Measurements from ENCODE around the gene ISL2.

The ISL2 gene

DNA sequence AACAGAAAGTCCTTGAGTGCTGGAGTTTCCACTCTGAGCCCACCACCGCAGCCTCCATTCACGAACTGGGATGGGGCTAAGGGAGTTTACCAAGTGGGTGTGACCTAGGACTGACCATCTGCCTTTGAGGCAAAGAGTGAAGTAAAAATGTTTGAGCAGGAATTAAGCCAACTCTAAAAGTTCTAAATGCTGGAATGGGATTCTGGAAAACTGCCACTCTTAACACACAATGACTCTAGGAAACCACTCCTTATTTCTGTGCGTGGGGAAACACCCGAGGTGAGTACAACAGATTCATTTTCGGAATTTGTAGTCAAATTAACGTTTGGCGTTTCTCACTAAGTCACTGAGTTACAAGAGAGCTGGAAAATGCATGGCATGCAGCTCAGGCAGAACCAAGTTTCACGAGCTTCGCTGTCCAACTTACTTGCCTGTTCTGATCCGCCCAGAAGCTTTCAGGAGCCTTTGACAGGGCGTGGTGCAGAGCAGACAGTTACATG is 31.6 kb downstream of the ISL2 start:
- in situ Hi-C loops (cut with MboI; ENCODE audit: low sequenced_read_pairs): no loop called here

DNA sequence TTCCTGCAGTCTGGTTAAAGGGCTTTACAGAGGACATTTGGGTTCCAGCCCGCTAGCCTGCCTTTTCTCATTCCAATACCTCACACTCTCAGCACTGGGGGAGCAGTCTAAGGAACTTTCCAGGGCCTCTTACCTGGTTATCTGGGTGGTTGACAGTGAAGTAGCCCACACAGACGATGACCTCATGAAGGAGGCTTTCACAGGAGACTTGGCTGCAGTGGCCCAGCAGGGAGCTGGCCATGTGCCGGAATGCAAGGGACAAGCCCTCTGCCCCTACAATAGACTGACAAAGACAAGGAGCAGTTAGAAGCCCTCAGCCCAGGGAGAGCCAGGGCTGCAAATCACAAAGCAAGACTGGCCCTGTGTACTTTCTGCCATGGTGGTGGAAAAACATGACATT is 39.5 kb downstream of the ISL2 start:
- in situ Hi-C loops (cut with MboI; ENCODE audit: low sequenced_read_pairs): no loop called here

- in situ Hi-C loops (cut with MboI; ENCODE audit: low sequenced_read_pairs): no loop called here
Measured at GRCh38 chr15:76376816-76377215, 40.2 kb downstream of the ISL2 start.

DNA sequence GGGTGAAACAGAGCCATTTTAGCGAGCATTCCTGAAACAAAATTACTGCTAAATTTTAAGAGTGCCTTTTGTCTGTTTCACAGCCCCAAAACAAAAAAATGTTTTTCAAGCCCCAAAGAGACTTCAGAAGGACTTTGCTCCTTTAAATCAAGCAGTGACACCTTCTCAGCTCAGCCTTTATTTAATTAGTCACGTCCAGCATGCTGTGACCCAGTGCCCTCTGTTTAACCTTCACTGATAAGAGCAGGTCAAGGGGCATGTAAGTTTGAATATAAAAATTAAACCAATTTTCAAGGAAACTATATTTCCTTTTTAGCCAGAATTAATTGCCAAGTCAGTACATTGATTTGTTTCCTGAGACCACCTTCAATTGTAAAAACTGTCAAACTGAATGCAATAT is 40.6 kb downstream of the ISL2 start:
- in situ Hi-C loops (cut with MboI; ENCODE audit: low sequenced_read_pairs): no loop called here

DNA sequence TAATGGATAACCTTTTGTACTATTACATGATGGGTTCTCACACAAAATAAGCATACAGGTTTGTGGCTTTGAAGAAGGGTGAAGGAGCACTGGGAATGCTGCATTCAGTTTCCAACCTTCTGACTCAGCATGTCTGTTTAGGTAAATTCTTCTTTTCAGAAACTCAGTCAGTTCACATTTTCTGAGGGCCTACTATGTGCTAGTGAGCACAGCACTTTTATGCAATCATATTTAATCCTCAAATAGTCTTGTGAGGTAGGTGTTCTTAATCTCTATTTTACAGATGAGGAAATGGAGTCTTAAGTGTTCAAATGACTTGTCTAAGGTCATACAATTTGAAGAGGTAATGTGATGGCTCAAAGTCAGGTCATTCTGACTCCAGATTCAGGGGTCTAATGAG is 41.2 kb downstream of the ISL2 start:
- in situ Hi-C loops (cut with MboI; ENCODE audit: low sequenced_read_pairs): no loop called here

DNA sequence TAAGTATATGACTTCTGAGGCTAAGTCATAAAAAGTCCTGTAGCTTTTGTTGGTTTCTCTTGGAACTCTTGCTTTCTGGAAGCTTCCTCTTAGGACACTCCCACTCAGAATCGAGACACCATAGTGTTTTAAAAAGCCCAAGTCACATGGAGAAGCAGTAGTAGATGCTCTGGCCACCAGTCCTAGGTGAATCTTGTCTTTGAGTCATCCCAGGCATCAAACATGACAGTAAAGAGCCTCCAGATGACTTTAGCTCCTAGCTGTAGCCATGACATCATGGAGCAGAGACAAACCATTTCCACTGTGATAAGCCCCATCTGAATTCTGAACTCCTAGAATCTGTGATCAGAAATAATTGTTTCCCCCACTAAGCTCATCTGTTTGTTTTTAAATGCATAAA is 42.1 kb downstream of the ISL2 start:
- in situ Hi-C loops (cut with MboI; ENCODE audit: low sequenced_read_pairs): no loop called here

- in situ Hi-C loops (cut with MboI; ENCODE audit: low sequenced_read_pairs): no loop called here
Measured at GRCh38 chr15:76380249-76380648, 43.7 kb downstream of the ISL2 start.

DNA sequence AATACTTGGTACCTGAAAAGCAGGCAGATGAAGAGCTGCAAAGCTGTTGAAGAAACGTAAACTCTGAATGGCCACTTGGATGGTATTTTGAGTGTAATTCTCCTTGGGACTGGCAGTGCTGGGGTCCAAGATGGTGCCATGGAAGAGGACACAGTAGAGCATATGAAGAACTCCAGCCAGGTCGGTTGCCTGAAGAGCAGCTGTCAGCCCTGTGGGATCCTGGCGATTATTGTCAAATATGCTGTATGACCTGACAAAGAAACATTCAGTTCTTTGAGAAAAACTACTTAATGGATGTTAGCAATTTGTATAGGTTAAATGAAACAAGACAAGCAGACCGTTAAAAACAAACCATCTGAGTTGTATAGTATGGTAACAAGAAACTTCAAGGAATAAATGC is 44.8 kb downstream of the ISL2 start:
- in situ Hi-C loops (cut with MboI; ENCODE audit: low sequenced_read_pairs): no loop called here

- in situ Hi-C loops (cut with MboI; ENCODE audit: low sequenced_read_pairs): no loop called here
Measured at GRCh38 chr15:76382987-76383728, 46.6 kb downstream of the ISL2 start.

DNA sequence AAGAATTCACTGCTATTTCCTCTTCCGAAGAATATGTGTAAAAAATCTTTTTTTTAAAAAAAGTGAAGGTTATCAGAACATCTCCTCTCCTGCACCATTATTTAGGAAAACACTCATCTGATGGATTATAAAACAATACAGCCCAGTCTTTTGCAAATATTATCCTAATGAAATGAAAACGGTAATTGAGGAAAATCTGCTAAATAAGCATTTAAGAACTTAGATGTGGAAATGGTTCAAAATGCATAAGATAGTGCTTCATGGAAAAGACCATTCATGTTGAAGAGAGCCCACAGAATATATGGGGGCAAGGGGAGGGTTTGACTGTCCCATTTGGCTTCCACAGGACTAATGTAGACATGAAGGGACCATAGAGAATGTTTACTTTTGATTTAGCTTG is 47.8 kb downstream of the ISL2 start:
- in situ Hi-C loops (cut with MboI; ENCODE audit: low sequenced_read_pairs): no loop called here

DNA sequence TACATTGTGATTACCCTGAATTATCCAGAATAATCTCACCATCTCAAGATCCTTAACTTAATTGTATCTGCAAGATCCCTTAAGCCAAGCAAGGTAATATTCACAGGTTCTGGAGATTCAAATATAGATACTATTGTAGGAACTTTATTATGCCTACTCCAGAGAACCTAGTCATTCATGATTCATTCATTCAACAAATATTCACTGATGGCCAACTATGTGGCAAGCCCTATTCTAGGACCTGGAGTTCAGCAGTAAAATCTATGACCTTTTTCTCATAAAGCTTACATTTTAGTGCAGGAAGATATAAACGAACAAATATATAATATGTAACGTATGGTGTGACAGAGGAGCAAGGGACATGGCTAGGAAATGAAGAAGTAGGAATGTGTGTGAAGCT is 49.6 kb downstream of the ISL2 start:
- in situ Hi-C loops (cut with MboI; ENCODE audit: low sequenced_read_pairs): no loop called here

- in situ Hi-C loops (cut with MboI; ENCODE audit: low sequenced_read_pairs): no loop called here
Measured at GRCh38 chr15:76386926-76387325, 50.4 kb downstream of the ISL2 start.

- in situ Hi-C loops (cut with MboI; ENCODE audit: low sequenced_read_pairs): no loop called here
Measured at GRCh38 chr15:76390571-76390970, 54.0 kb downstream of the ISL2 start.

DNA sequence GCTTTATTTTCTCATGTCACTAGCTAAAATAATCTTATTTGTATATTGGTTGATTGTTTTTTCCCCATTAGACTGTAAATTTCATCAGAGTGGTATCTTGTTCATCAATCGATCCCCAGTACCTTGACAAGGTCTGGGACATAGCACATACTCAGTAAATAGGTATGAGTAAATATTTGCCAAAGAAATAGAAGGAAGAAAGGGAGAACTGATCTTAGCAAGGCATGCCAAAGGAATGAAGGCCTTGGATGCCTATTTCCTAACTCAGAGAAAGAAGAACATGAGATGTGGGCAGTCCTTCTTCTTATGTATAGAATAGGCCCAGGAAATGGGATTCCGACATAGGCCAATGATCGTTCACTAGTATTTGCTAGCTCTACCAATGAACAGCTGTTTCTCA is 54.7 kb downstream of the ISL2 start:
- in situ Hi-C loops (cut with MboI; ENCODE audit: low sequenced_read_pairs): no loop called here

DNA sequence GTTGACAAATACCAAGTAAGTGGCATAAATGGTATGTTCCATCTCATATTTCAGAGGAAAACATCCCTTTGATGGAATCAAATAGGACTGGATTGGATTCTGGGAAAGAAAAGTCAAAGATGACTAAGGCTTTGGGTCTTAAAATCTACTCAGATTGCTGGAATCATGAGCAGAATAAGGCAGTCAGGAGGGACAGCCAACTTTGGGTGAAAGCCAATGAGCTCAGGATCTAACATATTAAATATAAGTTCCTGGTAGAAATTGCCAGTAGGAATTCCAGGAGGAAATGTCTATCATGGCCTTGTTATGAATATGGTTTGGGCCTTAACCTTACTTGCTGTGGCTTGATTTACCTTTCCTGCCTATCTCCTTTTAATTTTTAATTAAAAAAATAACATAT is 55.3 kb downstream of the ISL2 start:
- in situ Hi-C loops (cut with MboI; ENCODE audit: low sequenced_read_pairs): no loop called here
